NCI-H1105 treated with DMSO at 0.1 percent for 48 hours (cell line): ENCODE results near the gene LRRTM4.
A peak's percentile ranks its signal among the peaks of the same experiment; 100 is the strongest.
"Not testable (repeated sequence)": the region's sequence is repeated elsewhere in the genome, so short reads cannot be mapped to it uniquely, and the experiment has no call there.

Experiments
- DNase-seq: peaks from one replicate; lab custom pipeline; 2025; lab: John Stamatoyannopoulos, UW

Gene LRRTM4

DNA sequence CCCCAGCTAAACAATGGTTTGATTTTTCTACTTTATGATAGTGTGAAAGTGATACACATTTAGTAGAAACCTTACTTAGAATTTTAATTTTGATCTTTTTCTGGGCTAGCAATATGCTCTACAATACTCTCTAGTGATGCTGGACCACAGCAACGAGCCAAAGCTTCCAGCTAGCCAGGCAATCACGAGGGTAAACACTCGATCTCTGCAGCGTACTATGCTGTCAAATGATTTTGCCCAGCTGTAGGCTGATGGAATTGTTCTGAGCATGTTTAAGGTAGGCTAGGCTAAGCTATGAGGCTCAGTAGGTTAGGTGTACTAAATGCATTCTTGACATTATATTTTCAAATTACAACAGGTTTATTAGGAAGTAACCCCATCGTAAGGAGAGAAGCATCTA lies 207.5 kb downstream of the LRRTM4 start:
- DNase-seq = no peak

DNA sequence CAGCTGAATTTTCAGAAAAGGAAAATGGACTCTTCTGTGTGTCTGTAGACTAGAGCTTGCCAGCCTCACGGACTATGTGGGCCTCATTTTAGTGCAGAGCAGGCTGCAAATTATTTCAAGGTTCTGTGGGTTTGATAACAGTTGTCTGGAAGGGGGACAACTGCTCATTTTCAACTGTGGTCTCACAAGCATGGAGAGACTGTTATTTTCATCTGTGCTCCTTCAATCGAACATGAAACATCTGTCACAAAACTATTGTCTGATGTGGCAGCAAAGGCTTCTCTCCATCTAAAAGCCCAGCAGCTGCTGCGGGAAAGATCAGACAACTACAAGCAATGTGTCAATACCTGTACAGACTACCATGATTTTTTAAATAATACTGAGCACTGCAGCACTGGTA lies 211.8 kb downstream of the LRRTM4 start:
- no peak for DNase-seq

DNA sequence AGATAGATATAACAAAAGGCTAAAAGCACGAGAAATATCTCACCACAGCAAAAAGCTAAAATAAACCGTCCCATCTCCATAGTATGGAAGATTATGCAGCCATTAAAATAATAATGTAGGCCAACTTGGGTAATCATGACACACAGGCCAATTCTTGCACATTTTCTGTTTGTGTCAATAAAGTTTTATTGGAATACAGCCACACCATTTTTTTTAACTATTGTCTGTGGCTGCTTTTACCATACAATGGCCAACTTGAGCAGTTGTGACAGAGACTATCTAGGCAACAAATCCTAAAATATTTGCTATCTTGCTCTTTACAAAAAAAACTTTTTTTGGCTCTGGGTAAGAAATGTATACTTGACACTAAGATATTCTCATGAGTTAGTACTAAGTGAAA lies 212.5 kb downstream of the LRRTM4 start:
- no peak for DNase-seq

DNA sequence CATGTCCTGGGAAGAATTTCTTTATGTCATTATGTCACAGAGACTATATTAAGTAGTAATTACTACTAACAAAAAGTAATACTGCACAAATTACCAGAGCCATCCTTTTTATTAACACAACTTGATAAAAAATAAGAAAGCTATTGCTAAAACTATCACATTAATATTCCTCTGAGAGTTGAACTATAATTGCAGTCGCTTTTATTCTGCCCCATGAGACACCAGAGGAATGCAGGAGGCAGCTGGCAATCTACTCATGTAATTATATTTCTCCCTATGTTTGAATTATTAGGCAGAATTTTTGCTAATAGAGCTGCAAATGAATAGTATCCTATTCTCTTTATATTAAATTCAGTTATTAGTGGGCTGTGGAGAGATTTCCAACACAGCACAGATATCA lies 220.7 kb downstream of the LRRTM4 start:
- DNase-seq = no peak

DNA sequence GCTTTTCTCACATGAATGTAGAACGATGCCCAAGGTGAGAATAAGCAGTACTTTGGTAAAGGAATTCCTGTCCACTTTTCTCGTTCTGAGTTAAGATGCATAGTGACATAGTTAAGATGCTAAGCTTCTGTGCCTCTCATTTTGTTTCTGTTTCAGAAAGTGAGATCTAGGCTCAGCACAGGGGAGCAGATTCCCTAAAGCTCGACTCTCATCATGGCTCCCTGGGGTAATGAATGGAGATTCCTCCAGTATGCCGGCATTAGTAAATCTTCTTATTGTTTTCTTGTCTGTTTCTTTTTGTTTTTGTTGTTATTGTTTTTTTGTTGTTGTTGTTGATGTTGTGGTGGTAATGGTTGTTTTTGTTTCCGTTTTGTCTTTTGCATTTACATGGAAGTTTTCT lies 225.4 kb downstream of the LRRTM4 start:
- DNase-seq = no peak

DNA sequence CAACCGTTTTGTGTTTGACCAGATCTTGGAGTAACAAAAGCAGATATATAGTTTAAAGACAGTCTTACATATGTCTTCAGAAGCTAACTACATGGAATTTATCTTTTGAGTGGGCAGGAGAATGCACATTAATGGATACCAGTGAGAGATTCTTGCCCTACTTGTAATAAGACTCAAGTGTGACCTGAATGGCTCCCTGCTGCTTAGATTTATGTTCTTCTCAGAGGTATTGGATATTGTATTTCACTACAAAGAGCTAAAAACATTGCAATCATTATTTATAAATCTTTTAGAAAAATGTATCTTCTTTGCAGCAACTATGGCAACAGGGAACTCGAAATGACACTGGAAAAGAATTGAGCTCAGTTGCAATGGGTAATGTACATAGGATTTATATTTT lies 227.7 kb downstream of the LRRTM4 start:
- no peak for DNase-seq

DNA sequence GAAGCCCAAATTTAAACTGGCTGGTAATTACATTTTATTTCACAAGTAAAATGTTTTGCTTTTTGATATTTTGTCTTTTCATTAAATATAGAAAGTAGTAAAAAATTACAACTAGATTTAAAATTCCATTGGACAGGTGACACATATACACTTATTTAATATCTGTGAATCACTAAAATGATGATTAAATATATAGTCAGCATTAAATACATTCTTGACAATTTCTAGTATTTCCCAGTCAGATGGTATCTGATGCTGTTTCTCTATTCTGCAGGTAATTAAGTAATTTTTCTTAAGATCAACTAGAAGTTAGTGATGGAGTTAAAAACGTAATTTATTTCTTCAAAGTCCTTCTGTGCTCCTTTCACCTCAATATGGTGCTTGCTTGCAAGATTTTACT lies 237.8 kb downstream of the LRRTM4 start:
- no peak for DNase-seq

DNA sequence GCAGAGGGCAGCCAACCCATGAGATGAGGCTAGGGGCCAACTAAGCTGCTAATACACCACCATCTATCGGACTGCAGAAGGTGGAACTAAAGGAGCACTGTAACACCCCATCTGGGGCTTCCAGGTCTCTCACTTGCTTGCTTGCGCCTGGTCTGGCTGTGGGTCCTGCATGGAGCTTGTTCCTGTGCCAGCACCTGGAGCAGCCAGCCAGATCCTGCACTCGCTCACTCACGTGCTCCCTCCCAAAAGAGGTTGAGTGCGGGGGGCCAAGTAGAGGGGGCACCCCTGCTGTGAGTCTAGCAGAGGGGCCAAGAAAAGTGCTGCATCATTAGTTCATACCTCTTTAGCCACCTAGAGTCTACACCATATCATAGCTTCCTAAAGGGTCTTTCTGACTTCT lies 250.9 kb downstream of the LRRTM4 start:
- DNase-seq = no peak

DNA sequence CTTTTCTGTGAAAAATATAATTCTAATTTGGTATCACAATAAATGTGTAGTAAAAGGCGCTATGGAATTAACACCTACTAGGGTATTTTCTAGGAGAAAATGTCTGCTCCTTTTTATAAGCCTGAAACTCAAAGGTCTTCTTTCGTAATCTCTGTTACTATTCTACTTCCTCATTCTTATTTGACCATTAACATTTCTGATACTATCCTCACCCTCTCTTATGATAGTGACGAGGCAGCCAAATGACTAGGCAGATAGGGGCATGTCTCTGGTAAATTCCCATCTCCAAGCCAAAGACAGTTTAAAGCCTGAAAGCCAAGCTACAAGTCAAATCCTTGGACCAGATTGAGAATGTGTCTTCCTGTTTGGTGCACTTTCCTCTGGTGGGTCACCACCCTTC lies 251.7 kb downstream of the LRRTM4 start:
- DNase-seq = no peak

DNA sequence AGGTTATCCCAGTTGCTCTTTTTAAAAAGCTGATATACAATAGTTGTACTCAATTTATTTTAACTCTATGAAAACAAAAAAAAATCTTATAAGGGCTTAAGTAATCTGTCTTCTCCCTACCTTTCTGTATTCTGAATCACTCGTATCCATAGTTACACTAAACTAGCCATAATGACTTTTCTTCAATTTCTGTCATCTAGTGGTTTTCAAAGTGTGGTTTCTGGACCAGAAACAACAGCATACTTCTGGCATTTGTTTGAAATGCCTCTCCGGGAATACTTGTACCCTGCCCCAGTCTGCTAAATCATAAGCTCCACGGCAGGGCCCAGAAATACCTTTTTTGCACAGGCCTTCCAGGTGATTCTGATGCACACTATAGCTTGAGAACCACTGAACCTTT lies 253.6 kb downstream of the LRRTM4 start:
- no peak for DNase-seq

DNA sequence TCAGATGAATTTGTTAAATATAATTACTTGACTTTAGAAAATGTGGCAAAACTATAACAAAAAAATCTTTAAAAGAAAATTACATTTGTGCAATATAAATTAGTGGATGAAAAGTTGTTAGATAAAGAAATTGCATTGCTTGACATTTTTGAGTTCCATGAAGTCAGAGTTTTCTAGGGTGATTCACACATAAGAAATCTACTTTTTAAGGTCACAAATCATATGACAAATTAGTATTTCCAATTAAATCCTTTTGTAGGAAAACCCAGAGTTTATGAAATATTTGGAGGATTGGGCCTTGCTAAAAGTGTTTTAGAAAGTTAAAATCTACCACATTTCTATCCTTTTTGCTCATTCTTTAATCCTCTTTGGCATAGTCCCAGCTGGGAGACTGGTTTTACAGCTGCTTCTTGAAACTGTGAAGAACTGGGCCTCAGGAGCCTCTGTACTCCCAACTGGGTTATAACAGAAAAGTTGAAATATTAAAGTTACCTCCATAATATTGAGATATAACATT lies 289.2 kb downstream of the LRRTM4 start:
- DNase-seq = no peak

DNA sequence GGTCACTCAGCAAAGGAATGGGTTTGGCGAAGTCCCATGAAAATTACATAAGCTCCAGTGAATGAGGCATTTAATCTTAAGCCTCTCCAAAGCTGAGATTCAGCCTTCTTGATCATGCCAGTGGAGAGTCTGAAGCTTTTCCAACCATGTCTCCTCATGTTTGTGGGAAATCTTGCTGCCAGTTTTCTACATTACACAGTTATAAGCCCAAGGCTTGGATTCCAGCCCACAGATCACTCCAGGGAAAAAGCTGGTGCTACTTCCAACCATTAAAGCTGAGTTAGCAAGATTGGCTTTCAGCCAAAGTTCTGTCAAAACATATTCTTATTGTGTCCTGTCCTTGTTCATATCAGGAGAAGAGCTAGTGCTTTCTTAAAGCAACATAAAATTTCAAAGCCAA lies 293.8 kb downstream of the LRRTM4 start:
- DNase-seq = peak; percentile 91

DNA sequence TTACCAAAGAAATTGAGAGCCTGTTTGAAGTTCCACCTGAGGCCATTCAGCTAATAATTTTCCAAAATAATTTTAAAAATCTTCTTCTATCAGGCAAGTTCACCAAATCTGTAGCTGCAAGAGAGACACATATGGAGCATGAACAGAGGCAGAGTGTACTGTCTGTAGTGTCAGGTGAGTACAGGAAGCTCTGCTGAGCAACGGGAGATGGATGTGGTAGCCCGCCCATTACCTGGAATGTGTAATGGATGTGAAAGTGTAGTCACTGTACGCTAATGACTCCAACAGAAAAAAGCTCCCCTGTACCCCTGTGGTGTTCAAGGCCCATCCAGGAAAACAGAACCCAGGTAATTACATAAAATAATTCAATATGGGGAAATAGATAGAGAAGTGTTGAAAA lies 311.5 kb downstream of the LRRTM4 start:
- no peak for DNase-seq

DNA sequence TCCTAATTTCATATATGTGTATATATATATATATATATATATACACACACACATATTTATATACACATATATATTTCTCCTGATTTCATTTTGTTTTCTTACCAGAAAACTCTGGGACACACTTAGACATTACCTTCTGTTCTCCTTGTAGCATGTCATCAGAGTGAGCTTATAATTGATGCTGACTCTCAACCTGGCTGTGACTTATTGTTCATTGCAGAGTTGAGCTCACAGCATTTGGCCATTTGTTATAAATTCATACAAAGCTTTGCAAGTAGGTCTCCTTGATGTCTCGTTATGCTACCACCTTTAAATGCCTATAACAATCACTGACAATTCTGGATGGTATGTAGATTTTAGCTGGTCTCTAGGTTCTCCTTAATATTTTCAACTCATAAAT lies 314.8 kb downstream of the LRRTM4 start:
- no peak for DNase-seq

DNA sequence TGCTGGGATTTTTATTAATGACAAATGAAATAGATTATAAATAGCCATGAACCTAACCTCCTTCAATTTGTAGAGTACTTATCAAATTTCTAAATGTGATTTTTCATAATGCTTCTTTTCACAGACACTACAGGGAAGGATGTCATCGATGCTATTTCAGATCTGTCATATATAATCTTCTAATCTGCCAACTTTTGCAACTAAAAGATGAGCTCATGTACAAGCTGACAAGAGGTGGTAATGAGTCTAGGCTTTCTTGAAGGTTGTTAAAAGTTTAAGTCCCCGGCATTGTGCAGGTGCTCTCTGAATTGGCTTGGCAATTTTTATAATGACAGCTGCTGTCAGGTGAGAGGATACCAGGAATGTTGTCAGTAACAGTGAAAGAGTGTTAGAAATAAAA lies 320.4 kb downstream of the LRRTM4 start:
- no peak for DNase-seq

DNA sequence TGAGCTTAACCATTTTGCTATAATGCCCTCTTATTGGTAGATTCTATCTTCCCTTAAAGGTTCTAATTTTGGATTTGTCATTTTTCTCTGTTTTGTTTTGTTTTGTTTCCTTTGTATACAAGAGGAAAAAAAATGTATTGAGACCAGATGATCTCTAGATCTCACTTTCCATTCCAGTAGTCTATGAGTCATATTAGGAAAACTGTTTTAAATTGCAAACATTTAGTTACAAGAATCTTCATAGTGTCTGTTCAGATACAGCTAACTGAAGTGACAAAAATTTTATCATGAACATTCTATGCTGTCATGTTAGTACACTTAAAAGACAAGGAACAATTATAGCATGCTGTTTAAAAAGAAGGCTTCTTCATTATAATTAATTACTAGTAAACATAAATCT lies 322.8 kb downstream of the LRRTM4 start:
- no peak for DNase-seq

DNA sequence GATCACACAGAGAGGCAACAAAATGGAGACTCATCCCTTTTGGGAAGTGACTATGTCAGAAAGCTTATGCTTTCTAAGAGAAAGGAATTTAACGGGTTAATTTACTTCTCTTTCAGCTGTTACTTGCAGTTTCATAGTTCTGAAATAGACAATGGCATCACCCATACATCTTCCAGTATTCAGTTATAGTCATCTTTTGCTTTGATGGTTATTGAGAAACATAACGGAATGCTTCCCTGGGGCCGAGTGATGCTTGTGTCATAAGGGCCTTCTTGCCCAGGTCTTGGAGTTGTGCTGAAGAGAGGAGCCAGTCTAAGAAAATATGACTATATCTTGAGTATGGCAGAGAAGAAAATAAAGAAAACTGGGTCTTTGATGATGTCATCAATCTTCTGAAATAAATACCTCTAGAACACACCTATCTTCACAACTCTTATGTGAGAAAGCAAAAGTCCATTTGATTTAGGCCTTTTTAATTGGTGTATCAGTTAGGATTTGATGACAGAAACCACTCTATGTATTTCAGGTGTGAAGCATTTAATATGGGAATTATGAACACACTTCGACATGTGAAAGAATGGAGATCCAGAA lies 328.2 kb downstream of the LRRTM4 start:
- DNase-seq = no peak

DNA sequence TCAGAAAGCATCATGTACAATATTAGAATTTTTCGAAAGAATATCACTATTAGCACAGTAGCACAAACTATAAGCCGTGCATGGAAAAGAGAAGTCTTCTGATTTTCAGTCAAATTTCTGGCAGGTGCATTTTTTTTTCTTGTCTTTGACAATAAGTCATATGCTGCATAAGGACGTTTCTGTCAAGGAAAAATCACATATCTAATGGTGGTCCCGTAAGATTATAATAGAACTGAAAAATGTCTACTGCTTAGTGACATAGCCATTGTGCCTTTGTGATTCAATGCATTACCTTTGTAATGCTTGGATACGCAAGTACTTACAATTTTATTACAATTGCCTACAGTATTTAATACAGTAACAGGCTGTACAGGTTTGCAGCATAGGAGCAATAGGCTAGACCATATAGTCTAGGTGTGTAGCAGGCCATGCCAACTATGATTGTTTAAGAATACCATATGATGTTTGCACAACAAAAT lies 329.3 kb downstream of the LRRTM4 start:
- DNase-seq = no peak

DNA sequence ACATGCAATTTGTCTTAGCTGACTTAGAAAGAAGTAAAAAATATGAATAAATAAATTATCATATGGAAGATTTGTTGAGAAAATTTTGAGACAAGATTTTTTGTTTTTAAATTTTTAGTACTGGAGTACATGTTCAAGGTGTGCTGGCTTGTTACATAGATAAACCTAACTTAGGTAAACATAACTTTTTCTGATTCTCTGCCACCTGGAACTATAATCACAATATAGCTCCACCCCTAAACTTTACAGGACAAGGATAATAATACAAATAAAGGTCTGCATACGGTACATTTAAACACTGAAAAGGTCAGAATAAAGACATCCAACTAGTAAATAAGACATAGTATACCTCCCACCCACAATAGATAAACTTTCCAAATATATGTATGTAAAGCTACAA lies 330.5 kb downstream of the LRRTM4 start:
- no peak for DNase-seq

DNA sequence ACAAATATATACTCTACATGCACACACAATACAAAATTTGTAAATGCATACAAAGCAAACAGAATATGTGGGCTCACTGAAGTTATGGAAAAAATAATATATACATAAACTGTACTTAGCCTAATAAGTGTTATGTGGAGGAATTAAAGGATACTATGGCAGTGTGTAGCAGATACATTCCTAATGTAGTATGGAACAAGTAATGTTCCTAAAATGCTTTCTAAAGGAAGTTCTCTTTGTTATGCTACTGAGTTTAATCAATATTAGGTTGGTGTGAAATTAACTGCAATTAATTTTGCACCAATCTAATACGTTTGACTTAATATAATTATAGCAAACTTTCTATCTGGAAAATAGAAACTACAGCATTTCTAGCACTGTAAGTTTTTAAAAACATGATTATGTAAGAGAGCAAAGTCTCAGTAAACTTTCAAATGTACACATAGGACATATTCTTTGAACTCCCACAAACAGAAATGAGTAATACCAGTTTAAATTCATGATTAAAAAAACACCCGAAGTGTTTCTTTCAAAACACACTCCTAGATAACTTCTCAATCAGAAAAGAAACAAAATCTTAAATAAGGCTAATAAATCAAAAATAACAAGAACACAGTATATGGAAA lies 331.3 kb downstream of the LRRTM4 start:
- DNase-seq = no peak

DNA sequence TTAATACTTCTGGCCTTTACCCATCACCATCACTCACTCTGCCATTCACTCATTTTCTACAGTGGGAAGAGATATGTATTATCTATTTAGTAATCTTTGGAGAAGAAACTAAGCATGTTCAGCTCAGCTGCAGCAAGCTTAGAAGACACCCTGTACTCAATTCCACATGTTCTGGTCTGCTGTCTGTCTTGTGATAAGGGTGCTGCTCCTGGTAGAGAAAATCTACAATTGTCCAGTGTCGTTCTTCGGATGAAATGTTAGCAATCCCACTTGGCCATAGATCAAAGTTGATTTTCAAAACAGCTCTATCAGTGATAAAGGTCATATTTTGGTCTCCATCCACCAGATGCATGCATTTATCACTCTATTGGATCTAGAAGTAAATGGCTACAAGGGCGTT lies 337.1 kb downstream of the LRRTM4 start:
- DNase-seq = no peak

DNA sequence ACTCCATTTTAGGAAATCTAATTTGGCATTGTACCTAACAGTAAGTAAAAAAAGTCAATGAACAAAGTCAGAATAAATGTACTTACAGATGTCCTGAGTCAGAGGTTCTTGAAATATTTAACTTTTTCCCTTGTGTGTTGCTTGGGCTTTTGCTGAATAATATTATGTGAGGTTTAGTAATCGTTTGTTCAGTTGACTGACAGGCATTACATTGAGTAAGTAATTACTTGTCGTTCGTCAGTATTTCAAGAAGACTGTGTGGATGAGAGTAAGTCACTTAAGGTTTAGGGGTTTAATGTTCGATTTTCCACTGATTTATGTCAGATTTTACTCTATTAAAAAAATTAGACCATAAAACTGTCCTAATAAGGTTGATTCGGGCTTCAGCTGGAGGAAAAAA lies 342.9 kb downstream of the LRRTM4 start:
- DNase-seq = no peak

DNA sequence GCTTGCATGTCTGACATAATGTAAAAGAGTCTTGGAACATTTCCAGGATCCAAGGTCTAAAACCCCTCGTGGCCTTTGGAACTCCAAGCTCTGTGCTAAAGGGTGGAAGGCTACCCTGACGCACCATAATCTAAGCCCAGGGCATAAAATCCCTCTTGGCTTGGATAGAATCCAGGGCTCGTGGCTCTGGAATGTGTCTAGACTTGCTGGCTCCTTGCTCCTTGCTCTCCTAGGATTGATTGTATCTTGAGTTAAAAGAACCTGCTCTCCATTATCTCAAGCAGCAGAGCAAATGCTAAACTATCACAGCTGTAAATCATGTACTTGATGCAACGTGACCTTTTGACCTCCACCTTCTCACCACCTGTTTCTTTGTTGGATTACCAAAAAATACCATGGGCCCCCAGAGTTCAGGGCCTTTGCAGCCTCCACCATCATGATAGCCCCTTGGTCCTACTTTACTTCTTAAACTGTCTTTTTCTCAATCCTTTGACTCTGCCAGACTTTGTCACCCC lies 346.9 kb downstream of the LRRTM4 start:
- DNase-seq = not testable (repeated sequence)

DNA sequence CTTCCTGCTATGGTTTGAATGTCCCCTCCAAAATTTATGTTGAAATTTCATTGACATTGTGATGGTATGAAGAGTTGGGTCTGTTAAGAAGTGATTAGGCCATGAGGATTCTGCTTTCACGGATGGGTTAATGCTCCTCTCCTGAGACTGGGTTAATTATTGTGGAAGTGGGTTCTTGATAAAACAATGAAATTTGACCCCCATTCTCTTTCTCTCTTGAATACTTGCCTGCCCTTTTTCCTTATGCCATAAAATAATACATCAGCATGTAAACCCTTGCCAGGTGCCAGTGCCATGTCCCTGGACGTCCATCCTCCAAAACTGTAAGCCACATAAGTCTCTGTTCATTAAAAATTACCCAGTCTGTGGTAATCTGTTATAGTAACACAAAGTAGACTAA lies 352.8 kb downstream of the LRRTM4 start:
- DNase-seq = no peak
